Activated T-cell treated with anti-CD3 and anti-CD28 coated beads, Interleukin-2, amount 50 U/mL, for 24 hours (primary cell): ENCODE measurements around the gene AADACL3.

Experiments used
- DNase-seq: peaks from one replicate; pipeline ENCODE4 v3.0.0-alpha.2; 2020
- H3K27ac Mint-ChIP-seq: 2 replicates; pipeline ENCODE4 v1.8.0; 2020; ENCODE audit warnings: mild to moderate bottlenecking, mixed read lengths
- H3K27me3 Mint-ChIP-seq: 2 replicates; pipeline ENCODE4 v1.8.0; 2020; ENCODE audit warnings: mixed read lengths
- H3K36me3 Mint-ChIP-seq: 2 replicates; pipeline ENCODE4 v1.8.0; 2020; ENCODE audit warnings: low read depth, mixed read lengths
- H3K4me1 Mint-ChIP-seq: 2 replicates; pipeline ENCODE4 v1.8.0; 2020; ENCODE audit warnings: low read depth, mixed read lengths
- H3K4me3 Mint-ChIP-seq: 2 replicates; pipeline ENCODE4 v1.8.0; 2020; ENCODE audit warnings: mild to moderate bottlenecking, moderate library complexity, mixed read lengths
- H3K9me3 Mint-ChIP-seq: 2 replicates; pipeline ENCODE4 v1.8.0; 2020; ENCODE audit warnings: mixed read lengths

AADACL3 gene

GRCh38 chr1:12739613-12740012 lies 23.7 kb downstream of the AADACL3 start:
- Mint-ChIP-seq H3K36me3 (no peaks in the 10 kb centered on the region), H3K27ac (no peak overlapping the region), H3K27me3 (peaks cover 56% of the 10 kb centered on the region), H3K4me1 (no peaks in the 10 kb centered on the region), H3K4me3 (no peak overlapping the region), H3K9me3 (peaks cover 7% of the 10 kb centered on the region)
- no peak for DNase-seq

- H3K4me1 Mint-ChIP-seq = no peaks in the 10 kb centered on the region
- H3K27me3 Mint-ChIP-seq = peaks cover 53% of the 10 kb centered on the region
- H3K9me3 Mint-ChIP-seq = peaks cover 3% of the 10 kb centered on the region
- DNase-seq = no peak
- no peak overlapping the region for H3K4me3 Mint-ChIP-seq
- H3K27ac Mint-ChIP-seq = no peak overlapping the region
- H3K36me3 Mint-ChIP-seq = no peaks in the 10 kb centered on the region
These were observed 26.0 kb downstream of the AADACL3 start for GRCh38 chr1:12741946-12742345.

GRCh38 chr1:12745126-12745991 lies 29.4 kb downstream of the AADACL3 start:
- H3K4me3 Mint-ChIP-seq = no peak overlapping the region
- H3K36me3 Mint-ChIP-seq = no peaks in the 10 kb centered on the region
- H3K27ac Mint-ChIP-seq = no peak overlapping the region
- H3K4me1 Mint-ChIP-seq = no peaks in the 10 kb centered on the region
- DNase-seq = no peak
- H3K9me3 Mint-ChIP-seq = peaks cover 21% of the 10 kb centered on the region
- H3K27me3 Mint-ChIP-seq = peaks cover 66% of the 10 kb centered on the region

GRCh38 chr1:12745992-12746323 lies 30.0 kb downstream of the AADACL3 start, which contains the start of gene CFAP107:
Gene CFAP107, plus strand, starts transcription at chr1:12746200. Its CDS starts 231 bp downstream, at chr1:12746431.
- no peaks in the 10 kb centered on the region for H3K36me3 Mint-ChIP-seq
- no peaks in the 10 kb centered on the region for H3K4me1 Mint-ChIP-seq
- peaks cover 23% of the 10 kb centered on the region for H3K9me3 Mint-ChIP-seq
- H3K27ac Mint-ChIP-seq = no peak within 1 kb of the TSS
- DNase-seq = no peak
- no peak within 1 kb of the TSS for H3K4me3 Mint-ChIP-seq
- H3K27me3 Mint-ChIP-seq = peaks cover 69% of the 10 kb centered on the region

GRCh38 chr1:12748778-12749355 lies 33.0 kb downstream of the AADACL3 start:
- Mint-ChIP-seq H3K36me3 (no peaks in the 10 kb centered on the region), H3K4me3 (no peak overlapping the region), H3K27me3 (peaks cover 60% of the 10 kb centered on the region), H3K4me1 (no peaks in the 10 kb centered on the region), H3K9me3 (peaks cover 23% of the 10 kb centered on the region), H3K27ac (no peak overlapping the region)
- DNase-seq = no peak

- DNase-seq = no peak
- no peaks in the 10 kb centered on the region for H3K36me3 Mint-ChIP-seq
- no peak overlapping the region for H3K4me3 Mint-ChIP-seq
- H3K27ac Mint-ChIP-seq = no peak overlapping the region
- H3K9me3 Mint-ChIP-seq = peaks cover 7% of the 10 kb centered on the region
- no peaks in the 10 kb centered on the region for H3K4me1 Mint-ChIP-seq
- H3K27me3 Mint-ChIP-seq = peaks cover 24% of the 10 kb centered on the region
These were observed 38.8 kb downstream of the AADACL3 start for GRCh38 chr1:12754738-12755137.

- Mint-ChIP-seq H3K36me3 (no peaks in the 10 kb centered on the region), H3K4me1 (no peaks in the 10 kb centered on the region), H3K9me3 (no peaks in the 10 kb centered on the region), H3K27ac (no peak overlapping the region), H3K4me3 (no peak overlapping the region), H3K27me3 (peaks cover 20% of the 10 kb centered on the region)
- DNase-seq = no peak
These were observed 40.4 kb downstream of the AADACL3 start for GRCh38 chr1:12756273-12756672.

GRCh38 chr1:12756768-12757413 lies 41.0 kb downstream of the AADACL3 start:
- no peak overlapping the region for H3K4me3 Mint-ChIP-seq
- H3K27ac Mint-ChIP-seq = no peak overlapping the region
- no peaks in the 10 kb centered on the region for H3K4me1 Mint-ChIP-seq
- H3K9me3 Mint-ChIP-seq = no peaks in the 10 kb centered on the region
- peaks cover 20% of the 10 kb centered on the region for H3K27me3 Mint-ChIP-seq
- DNase-seq = no peak
- no peaks in the 10 kb centered on the region for H3K36me3 Mint-ChIP-seq

GRCh38 chr1:12757836-12758235 lies 41.9 kb downstream of the AADACL3 start:
- H3K4me3 Mint-ChIP-seq = no peak overlapping the region
- no peaks in the 10 kb centered on the region for H3K9me3 Mint-ChIP-seq
- H3K4me1 Mint-ChIP-seq = no peaks in the 10 kb centered on the region
- H3K27me3 Mint-ChIP-seq = peaks cover 19% of the 10 kb centered on the region
- no peaks in the 10 kb centered on the region for H3K36me3 Mint-ChIP-seq
- H3K27ac Mint-ChIP-seq = no peak overlapping the region
- DNase-seq = no peak

GRCh38 chr1:12760256-12760795 lies 44.4 kb downstream of the AADACL3 start:
- Mint-ChIP-seq H3K27ac (no peak overlapping the region), H3K36me3 (no peaks in the 10 kb centered on the region), H3K4me1 (no peaks in the 10 kb centered on the region), H3K9me3 (no peaks in the 10 kb centered on the region), H3K4me3 (no peak overlapping the region), H3K27me3 (peaks cover 16% of the 10 kb centered on the region)
- no peak for DNase-seq

- Mint-ChIP-seq H3K27ac (no peak overlapping the region), H3K4me1 (no peaks in the 10 kb centered on the region), H3K4me3 (no peak overlapping the region), H3K27me3 (peaks cover 16% of the 10 kb centered on the region), H3K9me3 (no peaks in the 10 kb centered on the region), H3K36me3 (no peaks in the 10 kb centered on the region)
- no peak for DNase-seq
These were observed 45.9 kb downstream of the AADACL3 start for GRCh38 chr1:12761781-12762180.

- no peak overlapping the region for H3K27ac Mint-ChIP-seq
These were observed 46.9 kb downstream of the AADACL3 start for GRCh38 chr1:12762766-12763165.

GRCh38 chr1:12763479-12763878 lies 47.6 kb downstream of the AADACL3 start:
- H3K4me1 Mint-ChIP-seq = no peaks in the 10 kb centered on the region
- H3K36me3 Mint-ChIP-seq = no peaks in the 10 kb centered on the region
- no peak for DNase-seq
- H3K4me3 Mint-ChIP-seq = no peak overlapping the region
- H3K27me3 Mint-ChIP-seq = peaks cover 23% of the 10 kb centered on the region
- H3K9me3 Mint-ChIP-seq = no peaks in the 10 kb centered on the region
- H3K27ac Mint-ChIP-seq = no peak overlapping the region

More at GRCh38 chr1:12762766-12763165, 46.9 kb downstream of the AADACL3 start:
- Mint-ChIP-seq H3K9me3 (no peaks in the 10 kb centered on the region), H3K36me3 (no peaks in the 10 kb centered on the region), H3K4me1 (no peaks in the 10 kb centered on the region), H3K4me3 (no peak overlapping the region), H3K27me3 (peaks cover 19% of the 10 kb centered on the region)
- no peak for DNase-seq

- H3K27me3 Mint-ChIP-seq = peaks cover 25% of the 10 kb centered on the region
- H3K4me3 Mint-ChIP-seq = no peak overlapping the region
- H3K9me3 Mint-ChIP-seq = no peaks in the 10 kb centered on the region
- no peak for DNase-seq
- H3K36me3 Mint-ChIP-seq = no peaks in the 10 kb centered on the region
- no peak overlapping the region for H3K27ac Mint-ChIP-seq
- no peaks in the 10 kb centered on the region for H3K4me1 Mint-ChIP-seq
These were observed 48.1 kb downstream of the AADACL3 start for GRCh38 chr1:12764016-12764415.

- Mint-ChIP-seq H3K9me3 (no peaks in the 10 kb centered on the region), H3K27me3 (peaks cover 48% of the 10 kb centered on the region), H3K4me3 (no peak overlapping the region), H3K27ac (no peak overlapping the region), H3K4me1 (no peaks in the 10 kb centered on the region), H3K36me3 (no peaks in the 10 kb centered on the region)
- DNase-seq = no peak
These were observed 53.1 kb downstream of the AADACL3 start for GRCh38 chr1:12769031-12769430.
